Stimulated activated naive CD4-positive, alpha-beta T cell (primary cell): Measurements from ENCODE around the gene KRTAP10-7.
"Not testable (repeated sequence)": the region's sequence is repeated elsewhere in the genome, so short reads cannot be mapped to it uniquely, and the experiment has no call there.

Source experiments
- DNase-seq, 6 experiments: peaks; one replicate each; lab custom pipeline; 2025; lab: John Stamatoyannopoulos, UW

KRTAP10-7 gene

GRCh38 chr21:44571844-44572782 is 28.3 kb upstream of the KRTAP10-7 start:
- DNase-seq, result no peak

- no peak for DNase-seq
These were observed 27.3 kb upstream of the KRTAP10-7 start for GRCh38 chr21:44572959-44573583.

DNA sequence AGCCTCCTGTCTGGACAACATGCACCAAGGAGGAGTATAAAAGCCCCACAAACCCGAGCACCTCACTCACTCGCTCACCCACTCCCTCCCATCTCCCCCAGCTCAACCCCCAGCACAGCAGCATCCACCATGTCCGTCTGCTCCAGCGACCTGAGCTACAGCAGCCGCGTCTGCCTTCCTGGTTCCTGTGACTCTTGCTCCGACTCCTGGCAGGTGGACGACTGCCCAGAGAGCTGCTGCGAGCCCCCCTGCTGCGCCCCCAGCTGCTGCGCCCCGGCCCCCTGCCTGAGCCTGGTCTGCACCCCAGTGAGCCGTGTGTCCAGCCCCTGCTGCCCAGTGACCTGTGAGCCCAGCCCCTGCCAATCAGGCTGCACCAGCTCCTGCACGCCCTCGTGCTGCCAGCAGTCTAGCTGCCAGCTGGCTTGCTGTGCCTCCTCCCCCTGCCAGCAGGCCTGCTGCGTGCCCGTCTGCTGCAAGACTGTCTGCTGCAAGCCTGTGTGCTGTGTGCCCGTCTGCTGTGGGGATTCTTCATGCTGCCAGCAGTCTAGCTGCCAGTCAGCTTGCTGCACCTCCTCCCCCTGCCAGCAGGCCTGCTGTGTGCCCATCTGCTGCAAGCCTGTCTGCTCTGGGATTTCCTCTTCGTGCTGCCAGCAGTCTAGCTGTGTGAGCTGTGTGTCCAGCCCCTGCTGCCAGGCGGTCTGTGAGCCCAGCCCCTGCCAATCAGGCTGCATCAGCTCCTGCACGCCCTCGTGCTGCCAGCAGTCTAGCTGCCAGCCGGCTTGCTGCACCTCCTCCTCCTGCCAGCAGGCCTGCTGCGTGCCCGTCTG is 26.6 kb upstream of the KRTAP10-7 start, which contains the start of gene KRTAP10-4:
Gene KRTAP10-4, plus strand, starts transcription at position 100 of the 827 bp plus-strand sequence. Its CDS starts 30 bp downstream, at position 130.
- not testable (repeated sequence) for DNase-seq

DNA sequence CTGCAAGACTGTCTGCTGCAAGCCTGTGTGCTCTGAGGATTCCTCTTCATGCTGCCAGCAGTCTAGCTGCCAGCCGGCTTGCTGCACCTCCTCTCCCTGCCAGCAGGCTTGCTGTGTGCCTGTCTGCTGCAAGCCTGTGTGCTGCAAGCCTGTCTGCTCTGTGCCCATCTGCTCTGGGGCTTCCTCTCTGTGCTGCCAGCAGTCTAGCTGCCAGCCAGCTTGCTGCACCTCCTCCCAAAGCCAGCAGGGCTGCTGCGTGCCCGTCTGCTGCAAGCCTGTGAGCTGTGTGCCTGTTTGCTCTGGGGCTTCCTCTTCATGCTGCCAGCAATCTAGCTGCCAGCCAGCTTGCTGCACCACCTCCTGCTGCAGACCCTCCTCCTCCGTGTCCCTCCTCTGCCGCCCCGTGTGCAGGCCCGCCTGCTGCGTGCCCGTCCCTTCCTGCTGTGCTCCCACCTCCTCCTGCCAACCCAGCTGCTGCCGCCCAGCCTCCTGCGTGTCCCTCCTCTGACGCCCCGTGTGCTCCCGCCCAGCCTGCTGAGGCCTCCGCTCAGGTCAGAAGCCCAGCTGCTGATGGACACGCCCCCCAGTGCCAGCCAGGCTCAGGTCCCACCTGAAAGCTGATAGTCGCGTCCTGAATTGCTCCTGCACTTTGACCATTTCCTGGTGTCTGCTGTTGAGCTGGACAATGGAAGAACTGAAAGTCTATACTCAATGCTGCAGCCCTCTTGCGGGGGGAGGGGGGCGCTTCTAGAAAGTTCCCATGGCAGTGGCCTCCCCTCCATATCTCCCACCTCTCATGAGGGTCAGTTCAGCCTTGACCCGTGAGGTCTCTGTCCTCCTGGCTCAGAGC is 25.7 kb upstream of the KRTAP10-7 start:
- no peak for DNase-seq

DNA sequence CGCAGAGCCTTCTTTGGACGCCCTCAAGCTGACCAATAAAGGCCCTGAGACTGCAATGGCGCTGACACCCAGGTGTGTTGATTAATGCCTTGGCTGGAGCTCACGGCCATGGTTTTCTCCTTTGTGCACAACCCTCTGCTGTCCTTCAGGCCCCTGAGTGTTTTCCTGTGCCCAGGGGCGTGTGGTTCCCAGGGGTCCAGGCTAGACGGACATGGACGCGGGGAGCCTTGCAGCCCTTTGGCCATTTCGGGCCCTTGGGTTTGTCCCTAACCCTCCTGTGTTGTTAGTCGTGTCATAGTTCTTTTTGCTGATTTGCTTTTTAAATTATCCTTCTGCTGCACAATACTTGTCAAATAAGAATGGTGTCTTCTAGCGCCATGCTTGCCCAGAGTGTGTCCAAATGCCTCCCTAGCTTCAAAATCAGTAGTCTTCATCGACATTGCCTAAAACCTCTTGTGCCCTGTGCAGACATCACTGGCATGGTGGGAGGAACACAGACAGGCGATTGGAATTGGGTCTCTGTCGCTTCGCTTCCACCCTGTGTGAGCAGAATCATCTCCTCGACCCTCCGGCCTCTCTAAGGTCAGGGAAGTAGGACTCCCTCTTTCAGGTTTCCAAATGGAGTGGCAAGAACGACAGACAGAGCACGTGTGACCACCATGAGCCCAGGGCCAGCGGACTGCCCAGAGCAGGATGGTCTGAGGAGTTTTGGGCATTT is 24.9 kb upstream of the KRTAP10-7 start:
- DNase-seq, result no peak

DNA sequence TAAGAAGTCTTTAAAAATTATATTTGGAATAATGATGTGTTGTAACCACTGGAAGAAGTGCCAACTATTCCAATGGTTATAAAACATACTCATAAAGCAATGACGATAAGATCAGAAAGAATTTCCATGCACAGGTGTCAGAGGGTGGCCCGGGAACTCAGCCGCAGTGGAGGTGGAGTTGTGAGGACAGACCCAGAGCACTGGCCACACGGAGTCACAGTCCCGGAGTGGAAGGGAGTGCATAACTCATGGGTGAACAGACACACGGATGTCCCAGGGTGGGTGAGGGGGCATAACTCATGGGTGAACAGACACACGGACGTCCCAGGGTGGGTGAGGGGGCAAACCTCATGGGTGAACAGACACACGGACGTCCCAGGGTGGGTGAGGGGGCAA is 24.4 kb upstream of the KRTAP10-7 start:
- DNase-seq, result no peak

DNA sequence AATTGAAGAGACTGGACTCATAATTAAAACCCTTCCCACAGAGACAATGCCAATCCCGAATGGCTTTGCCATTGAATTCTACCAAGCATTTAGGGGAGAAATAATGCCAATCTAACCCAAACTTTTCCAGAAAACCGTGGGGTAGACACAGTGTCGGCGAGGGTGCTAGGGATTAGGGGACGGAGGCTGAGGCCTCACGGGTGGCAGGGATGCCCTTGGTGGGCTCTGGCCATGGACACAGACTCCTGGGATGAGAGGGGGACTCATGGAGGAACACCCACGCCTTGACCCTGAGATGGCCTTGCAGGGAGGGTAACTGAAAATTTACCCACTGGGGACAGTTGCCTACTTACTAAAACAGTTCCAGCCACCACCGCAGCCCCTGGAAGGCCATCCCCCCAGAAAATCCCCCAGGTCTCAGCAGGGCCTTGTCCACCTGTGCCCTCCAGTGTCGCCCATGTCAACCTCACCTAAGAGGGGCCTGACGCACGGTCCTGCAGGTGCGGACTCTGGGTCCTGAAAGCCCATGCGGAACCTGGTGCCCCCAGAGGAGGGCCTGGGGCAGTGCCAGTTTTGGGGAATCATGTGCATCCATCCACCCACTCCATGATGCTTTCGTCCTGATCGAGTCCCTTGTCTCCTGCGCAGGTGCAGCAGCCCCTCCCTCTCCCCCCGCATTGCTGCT is 21.9 kb upstream of the KRTAP10-7 start:
- DNase-seq, result no peak

DNA sequence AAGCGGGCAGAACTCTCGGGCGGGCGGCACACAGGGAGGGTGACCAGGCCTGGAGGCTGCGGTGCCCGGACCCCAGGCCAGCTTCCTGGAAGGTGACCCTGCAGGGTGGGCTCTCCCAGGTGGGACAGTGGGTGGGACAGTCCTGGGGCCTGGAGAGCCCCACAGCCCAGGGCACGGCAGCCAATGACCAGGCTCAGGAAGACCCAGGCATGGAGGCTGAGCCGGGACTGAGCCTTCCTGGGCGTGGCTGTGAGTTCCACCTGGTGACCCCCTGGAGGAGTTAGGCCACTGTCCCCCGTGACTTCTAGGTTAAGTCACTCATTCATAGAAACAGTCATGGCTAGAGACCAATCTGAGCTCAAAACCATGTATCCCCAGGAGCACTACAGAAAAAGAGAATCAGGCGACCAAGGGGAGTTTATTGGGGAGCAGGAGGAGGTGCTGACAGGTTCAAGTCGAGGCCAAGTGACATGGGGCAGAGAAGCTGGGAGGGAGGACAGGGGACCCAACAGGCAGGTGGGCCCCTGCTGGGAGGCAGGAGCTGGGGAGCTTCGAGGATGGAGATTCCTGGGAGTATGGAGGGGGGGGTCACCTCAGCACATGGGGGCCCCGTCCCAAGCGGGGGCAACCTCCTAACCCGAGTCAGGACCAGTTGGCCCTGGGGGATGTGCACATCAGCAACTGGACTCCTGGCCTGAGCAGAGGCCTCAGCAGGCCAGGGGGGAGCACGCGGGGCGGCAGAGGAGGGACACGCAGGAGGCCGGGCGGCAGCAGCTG is 21.2 kb upstream of the KRTAP10-7 start:
- no peak for DNase-seq

DNA sequence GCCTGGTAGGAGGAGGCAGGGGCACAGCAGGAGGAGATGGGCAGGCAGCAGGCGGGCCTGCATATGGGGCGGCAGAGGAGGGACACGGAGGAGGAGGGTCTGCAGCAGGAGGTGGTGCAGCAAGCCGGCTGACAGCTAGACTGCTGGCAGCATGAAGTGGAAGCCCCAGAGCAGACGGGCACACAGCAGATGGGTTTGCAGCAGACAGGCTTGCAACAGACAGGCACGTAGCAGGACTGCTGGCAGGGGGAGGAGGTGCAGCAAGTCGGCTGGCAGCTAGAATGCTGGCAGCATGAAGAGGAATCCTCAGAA is 20.6 kb upstream of the KRTAP10-7 start:
- DNase-seq, result no peak

GRCh38 chr21:44580231-44580821 is 20.1 kb upstream of the KRTAP10-7 start, which contains the start of gene KRTAP10-5:
Gene KRTAP10-5 (minus strand): TSS chr21:44580604. CDS start chr21:44580578, 26 bp downstream.
- not testable (repeated sequence) for DNase-seq

DNA sequence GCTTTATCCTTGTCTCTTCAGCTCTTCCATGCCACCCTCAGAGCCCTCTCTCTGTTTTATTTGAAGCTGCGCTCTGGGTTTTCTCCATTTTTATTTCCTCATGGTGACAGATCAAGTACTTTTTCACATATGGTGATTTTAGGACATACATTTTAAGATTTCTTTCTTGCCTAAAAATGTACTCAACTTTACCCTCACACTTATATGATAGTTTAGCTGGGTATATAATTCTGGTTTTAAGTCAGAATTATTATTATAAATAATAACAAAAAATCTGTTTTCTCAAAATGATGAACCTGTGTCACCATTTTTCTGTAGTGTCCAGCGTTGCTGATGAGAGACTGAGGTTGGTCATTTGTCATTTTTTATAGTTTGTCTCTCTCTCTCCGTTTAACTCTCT is 19.2 kb upstream of the KRTAP10-7 start:
- no peak for DNase-seq

DNA sequence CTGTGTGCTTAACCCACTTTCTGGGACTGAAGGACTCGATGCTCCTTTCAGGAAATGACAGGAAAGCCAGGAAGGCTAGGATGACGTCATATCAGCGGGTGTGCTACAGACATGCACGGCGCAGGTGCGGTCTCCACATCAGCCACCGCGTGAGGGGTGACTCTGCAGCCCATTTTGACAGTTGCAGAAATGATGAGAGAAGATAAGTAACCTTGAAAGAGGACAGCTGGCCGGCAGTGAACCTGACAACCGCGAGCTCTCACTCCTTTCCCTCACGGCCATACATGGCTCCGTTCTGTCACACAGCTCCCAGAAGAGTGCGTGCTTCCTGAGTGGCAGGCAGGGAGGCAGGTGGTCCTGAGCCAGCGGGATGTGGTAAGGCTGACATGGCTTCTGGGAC is 18.3 kb upstream of the KRTAP10-7 start:
- DNase-seq, result no peak

DNA sequence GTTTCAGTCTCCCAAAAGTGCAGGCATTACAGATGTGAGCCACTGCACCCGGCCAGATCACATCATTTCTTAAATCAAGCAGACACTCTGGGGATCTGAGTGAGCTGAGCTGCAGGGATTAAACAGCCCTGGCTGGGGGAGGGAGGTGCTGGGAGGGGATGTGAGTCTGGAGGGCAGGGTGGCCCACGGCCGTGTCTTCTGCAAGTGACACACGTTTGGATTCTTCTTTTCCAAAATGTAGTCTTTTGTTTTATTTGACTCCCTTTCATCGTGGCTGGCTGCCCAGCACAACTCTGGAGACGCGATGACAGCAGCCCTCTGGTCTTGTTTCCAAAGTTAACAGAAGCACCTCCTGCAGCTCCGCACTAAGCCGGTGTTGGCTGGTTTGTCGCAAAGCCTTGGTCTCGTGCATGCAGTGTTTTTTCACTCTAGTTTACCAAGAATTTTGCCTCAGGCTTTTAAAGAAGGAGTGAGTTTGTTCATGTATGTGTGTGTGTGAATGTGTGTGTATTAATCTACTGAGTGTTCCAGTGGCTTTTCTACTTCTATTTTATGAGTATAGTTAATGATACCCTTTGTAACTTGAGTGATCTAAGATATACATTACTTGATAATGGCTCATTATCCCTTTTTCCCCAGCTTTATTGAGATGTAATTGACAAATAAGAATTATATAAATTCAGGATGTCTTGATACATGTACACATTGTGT is 17.2 kb upstream of the KRTAP10-7 start:
- DNase-seq, result no peak

DNA sequence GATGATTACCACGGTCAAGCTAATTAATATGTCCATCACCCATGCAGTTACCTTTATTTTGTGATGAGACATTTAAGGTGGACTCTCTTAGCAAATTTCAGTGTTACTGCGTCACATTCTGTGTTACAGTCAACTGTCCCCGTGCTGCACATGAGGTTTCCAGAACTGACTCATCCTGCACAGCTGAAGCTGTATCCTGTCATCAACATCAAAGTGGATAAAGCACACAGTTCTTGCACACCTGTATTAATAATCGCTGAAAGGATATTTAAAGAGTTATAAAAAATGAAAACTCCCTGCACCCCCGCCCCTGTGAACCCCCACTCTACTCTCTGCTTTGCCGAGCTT is 16.6 kb upstream of the KRTAP10-7 start:
- DNase-seq, result no peak

- no peak for DNase-seq
These were observed 14.5 kb upstream of the KRTAP10-7 start for GRCh38 chr21:44585892-44586291.

- DNase-seq, result no peak
These were observed 11.3 kb upstream of the KRTAP10-7 start for GRCh38 chr21:44589094-44589493.

GRCh38 chr21:44589586-44590305 is 10.7 kb upstream of the KRTAP10-7 start:
- DNase-seq, result no peak

GRCh38 chr21:44590311-44590721 is 10.1 kb upstream of the KRTAP10-7 start:
- no peak for DNase-seq
